Umbilical cord (tissue), 2 donors: ENCODE results near the gene TMC3. TPM values are rescaled to one million over a fixed set of nuclear protein-coding genes. Genes with fewer than 3 reads are reported as not detected.

Source experiments
- DNase-seq: peaks from one replicate; pipeline ENCODE4 v3.0.0-alpha.2; 2015; ENCODE audit warnings: low spot score
- total RNA-seq: library from RNA; depleted of rRNA; stranded (reverse); fragments of >200 nt; gene quantifications from one replicate; pipeline ENCODE4 v1.2.3, GENCODE V29; 2014; ENCODE audit warnings: low replicate concordance; ENCODE audit not compliant: insufficient read depth

TMC3 gene
- total RNA-seq, 1 donor from 2014 or later, result 0.48 TPM

GRCh38 chr15:81298611-81299010 lies 75.4 kb downstream of the TMC3 start:
- DNase-seq, result no peak

DNA sequence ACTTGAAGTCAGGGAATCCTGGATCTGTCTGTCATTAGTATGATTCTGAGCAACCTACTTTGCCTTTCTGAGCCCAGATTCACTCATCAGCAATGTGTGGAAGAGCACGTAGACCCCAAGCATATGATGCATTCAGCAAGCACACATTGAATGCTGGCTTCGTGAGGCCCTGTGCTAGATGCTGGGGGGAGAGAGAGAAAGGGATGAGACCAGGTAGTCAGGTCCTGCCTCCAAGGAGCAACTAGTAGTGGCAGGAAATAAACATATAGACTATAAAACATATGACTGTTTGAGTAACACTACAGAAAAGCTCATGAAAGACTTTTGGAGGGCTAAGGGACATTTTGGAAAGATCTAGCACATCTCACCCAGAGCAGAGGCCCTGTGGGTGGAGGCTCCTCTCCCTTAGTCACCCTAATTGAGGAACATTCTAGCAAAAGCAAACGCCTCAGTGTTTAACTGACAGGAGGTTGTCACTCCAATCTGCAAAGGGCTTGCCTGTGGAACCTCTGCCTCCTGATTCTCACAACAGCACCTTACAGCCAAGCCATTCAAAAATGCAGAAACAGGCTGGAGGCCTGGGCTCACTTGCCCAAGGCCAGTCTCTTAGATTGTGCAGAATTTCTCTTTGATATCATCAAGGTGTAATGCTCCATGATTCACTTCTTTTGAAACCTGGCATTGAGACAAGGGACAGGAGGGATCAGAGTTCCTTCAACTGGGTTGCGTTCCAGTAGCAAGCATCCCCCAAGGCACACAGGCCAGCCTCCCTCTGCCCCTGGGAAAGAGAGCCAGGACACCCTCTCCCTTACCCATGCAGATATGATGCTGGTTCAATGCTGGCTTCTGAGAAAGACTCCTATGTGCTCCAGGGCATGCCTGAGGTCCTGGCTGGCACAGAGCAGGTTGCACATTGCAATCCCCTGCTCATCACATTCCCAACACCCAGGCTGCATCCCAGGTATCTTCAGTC lies 76.1 kb downstream of the TMC3 start:
- DNase-seq, result no peak

DNA sequence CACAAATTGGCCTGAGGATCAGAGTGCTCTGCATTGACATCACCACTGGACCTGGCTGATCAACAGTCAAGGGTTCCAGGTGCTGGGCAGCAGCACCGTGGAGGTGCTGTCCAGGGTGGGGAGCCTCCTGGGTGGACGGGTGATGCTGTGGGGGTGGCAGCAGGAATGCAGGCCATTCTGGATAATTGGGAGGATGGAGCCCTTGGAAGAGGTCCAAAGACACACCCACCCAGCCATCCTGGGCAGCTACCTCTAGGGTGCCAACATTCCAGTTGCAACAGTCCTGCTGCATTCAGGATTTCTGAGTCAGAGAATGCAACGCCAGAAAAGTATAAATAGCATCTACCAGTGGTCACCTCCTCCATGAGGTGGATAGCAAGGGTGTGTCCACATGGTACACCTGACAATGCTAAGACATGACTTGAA lies 76.9 kb downstream of the TMC3 start:
- no peak for DNase-seq

GRCh38 chr15:81296673-81297072 lies 77.3 kb downstream of the TMC3 start:
- peak; percentile 36 for DNase-seq

- DNase-seq, result no peak
Observed at GRCh38 chr15:81296186-81296585, 77.8 kb downstream of the TMC3 start.

DNA sequence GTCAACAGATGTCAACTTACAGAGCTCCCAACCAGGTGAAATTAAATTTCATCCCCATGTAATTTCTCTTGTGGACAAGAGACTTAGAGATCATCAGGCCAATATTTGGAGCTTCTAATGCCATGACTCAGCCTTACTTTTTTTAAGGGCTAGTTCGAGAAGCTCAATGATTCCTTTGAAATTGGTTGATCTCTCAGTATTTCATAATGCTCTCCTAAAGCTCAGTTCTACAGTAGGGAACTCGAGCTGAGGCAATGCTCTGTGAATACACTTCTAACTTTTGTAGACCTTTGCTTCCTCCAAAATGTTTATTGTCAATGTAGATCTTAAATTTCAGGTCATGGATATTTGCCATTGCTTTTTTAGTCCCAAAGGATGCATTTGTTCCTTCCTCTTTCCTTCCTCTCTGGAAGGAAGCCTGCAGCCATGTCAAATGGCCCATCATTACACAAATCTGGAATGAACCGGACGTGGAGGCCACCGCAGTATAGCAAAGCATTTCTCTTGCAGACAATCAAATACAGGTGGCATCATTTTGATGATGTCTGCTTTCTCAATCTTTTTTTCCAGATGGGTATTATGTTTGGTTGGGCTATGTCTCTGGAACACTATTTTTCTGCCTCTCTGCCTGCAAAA lies 78.4 kb downstream of the TMC3 start:
- no peak for DNase-seq

- DNase-seq, result no peak
Observed at GRCh38 chr15:81294516-81294880, 79.5 kb downstream of the TMC3 start.

DNA sequence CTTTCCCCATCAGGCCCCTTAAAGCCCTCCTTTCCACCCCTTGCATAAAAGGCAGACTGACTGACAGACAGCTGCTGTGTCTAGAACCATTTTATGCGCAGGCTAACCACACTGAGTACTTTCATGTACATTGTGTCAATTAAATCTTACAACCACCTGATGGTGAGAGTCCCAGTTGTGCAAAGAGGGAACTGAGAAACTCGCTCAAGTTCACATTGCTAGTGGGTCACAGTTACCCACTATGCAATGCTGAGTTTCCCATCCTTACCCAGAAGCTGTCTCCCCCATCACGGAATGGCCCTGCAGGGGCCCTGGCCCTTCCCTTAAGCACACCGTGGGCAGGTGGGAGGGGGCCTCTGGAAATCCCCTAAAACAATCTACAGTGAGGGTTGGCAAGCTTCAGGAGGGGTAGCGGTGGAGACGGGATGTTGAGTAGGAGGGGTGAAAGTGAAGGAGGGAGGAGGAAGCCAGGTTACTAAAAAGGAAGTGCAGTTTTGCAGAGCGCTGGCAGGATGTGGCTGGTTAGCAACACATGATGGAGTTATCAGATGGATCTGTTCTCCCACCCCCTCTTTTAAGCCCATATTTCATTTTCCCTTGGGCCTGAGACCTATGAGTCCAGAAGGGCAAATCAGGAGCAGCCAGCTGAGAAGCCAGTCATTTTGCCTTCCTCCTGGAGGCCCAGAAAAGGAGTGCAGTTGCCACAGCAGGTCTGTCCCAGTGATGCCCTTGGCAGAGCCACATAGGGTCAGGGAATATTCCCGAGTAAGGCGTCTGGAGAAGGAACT lies 80.1 kb downstream of the TMC3 start:
- DNase-seq, result no peak

DNA sequence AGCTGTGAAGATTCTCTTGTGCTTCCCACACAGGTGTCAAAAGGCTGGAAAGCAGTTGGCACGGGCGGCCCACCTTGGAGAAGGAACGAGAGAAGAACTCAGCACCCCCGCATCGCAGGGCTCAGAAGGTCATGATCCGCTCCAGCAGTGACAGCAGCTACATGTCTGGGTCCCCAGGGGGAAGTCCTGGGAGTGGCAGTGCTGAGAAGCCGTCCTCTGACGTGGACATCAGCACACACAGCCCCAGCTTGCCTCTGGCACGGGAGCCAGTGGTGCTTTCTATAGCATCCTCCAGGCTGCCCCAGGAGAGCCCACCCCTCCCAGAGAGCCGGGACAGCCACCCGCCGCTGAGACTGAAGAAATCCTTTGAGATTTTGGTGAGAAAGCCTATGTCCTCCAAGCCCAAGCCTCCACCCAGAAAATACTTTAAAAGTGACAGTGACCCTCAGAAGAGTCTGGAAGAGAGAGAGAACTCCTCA lies 81.5 kb downstream of the TMC3 start:
- DNase-seq, result no peak

- DNase-seq, result no peak
Observed at GRCh38 chr15:81291916-81292522, 82.0 kb downstream of the TMC3 start.

DNA sequence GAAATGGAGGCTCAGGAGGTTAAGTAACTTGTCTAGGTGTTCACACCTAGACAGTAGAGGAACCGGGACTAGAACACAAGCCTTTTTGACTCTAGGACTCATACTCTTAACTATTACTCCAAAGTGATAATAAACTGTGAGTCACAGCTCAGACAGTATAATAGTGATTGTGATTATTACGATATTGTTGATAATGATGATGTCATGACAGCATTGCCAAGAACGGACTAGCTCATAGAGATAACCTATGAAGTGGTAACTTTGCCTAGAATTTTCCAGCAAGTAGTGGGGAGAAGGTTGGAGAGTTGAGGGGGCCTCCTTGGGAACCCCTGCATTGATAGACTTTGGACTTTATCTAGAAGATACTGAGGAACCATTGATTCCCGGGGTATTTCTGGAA lies 84.1 kb downstream of the TMC3 start:
- DNase-seq, result no peak

- no peak for DNase-seq
Observed at GRCh38 chr15:81288616-81289015, 85.4 kb downstream of the TMC3 start.

GRCh38 chr15:81288040-81288439 lies 86.0 kb downstream of the TMC3 start:
- DNase-seq, result no peak

- DNase-seq, result no peak
Observed at GRCh38 chr15:81286621-81287121, 87.3 kb downstream of the TMC3 start.

DNA sequence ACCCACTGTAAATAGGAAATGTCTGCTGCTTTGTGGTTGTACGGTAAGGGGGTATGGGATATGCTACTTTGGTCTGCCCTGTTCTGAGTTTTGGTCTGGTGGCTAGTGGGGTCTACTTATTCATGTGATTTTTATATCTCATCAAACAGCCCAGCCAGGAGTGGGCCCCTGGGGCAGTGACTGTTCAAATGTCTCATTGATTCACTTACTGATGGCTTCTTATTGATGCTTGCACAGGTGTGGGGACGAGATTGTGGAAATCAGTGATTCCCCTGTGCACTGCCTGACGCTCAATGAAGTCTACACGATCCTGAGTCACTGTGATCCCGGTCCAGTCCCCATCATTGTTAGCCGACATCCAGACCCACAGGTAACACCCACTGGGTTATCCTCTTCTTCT lies 88.6 kb downstream of the TMC3 start:
- DNase-seq, result no peak

DNA sequence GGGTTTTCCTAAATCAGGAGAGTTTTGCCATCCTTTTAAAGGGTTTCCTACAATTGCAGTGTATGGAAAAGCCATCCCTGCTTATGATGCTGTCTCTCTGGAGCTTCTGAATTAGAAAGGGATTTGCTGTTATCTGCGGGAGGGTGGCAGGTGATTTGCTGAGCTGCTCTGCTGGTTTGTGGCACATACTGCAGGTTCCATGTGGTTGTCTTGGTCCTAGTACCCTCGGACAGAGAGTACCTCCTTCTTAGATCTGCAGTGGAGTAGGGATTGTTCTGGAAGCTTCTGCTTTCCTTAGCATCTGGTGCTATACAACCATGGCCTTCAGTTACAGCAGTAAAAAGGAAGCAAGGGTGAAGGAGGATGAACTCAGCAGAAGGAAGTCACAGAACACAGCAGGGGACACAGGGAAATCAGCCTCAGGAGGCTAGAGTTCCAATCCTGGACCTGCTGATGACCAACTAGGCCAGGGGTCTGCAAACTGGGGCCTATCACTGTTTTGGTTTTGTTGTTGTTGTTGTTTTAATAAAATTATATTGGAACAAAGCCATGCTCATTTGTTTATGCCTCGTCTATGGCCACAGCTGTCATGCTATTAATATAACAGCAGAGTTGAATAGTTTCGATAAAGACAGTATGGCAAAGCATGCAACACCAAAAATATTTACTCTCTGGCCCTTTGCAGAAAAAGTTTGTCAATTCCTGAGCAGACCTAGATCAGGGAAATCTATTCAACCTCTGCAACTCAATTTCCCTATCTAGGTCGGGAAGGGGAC lies 89.6 kb downstream of the TMC3 start:
- no peak for DNase-seq

DNA sequence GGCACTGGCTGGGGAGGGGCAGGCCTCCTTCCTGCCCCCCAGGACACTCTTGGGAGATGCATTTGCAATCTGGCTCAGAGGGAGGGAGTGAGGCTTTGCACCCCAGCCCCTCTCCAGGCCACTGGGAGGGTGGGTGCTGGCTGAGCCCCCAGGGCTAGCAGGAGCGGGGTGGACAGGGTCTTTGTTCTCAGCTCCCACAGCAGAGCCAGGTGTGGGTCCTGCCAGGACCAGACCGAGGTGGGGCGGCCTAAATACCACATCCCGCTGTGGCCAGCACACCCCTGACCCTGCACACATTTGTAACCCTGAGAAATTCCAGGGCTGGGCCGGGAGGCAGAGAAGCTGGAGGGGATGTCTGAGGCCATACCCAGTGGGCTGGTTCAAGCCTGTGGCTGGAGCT lies 91.1 kb downstream of the TMC3 start:
- no peak for DNase-seq

- no peak for DNase-seq
Observed at GRCh38 chr15:81282606-81282895, 91.5 kb downstream of the TMC3 start.

DNA sequence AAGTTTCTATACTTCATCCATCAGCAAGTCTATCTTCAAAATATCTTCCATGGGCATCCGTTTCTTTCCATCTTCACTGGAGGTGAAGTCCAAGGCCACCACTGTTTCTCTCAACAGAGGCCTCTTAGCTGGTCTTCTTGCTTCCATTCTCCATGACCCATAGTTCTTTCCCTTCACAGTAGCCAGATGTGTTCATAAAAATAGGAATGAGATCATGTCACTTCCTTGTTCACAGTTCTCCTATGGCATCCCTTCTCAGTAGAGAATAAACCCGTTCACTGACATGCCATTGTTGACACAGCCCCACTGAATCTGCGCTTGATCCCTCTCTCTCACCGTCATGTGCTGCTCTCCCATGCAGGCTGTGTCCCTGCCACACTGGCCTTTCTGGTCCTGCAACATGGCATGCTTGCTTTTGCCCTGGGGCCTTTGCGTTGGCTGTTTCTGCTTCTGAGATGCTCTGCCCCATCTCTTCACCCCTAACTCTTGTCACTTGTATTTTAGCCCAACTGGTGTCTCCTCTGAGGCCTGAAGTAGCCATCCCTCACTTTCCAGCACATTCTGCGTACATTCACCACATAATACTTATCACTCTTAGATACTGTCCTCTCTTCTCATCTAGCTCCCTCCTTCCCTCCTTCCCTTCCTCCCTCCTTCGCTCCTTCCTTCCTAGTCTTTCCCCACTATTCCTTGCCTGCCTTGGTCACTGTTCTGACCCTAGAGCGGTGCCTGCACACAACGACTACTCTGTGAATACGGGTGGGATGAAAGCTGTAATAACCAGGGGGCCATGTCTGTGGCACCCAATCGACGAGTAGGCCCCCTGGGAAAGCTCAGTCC lies 92.0 kb downstream of the TMC3 start:
- peak; percentile 34 for DNase-seq

GRCh38 chr15:81281456-81281735 lies 92.6 kb downstream of the TMC3 start:
- no peak for DNase-seq
